Measurements from ENCODE around the gene FES. TPM values are rescaled to one million over a fixed set of nuclear protein-coding genes. Genes with fewer than 3 reads are reported as not detected.

Gene FES
- total RNA-seq, 6 experiments from 2014 or later: 11.5 to 36.5 (median 18.5) TPM

- TF ChIP-seq POLR2A (IDR thresholded peaks at IDR 0.05): no peak
- TF ChIP-seq, protein P1, sequence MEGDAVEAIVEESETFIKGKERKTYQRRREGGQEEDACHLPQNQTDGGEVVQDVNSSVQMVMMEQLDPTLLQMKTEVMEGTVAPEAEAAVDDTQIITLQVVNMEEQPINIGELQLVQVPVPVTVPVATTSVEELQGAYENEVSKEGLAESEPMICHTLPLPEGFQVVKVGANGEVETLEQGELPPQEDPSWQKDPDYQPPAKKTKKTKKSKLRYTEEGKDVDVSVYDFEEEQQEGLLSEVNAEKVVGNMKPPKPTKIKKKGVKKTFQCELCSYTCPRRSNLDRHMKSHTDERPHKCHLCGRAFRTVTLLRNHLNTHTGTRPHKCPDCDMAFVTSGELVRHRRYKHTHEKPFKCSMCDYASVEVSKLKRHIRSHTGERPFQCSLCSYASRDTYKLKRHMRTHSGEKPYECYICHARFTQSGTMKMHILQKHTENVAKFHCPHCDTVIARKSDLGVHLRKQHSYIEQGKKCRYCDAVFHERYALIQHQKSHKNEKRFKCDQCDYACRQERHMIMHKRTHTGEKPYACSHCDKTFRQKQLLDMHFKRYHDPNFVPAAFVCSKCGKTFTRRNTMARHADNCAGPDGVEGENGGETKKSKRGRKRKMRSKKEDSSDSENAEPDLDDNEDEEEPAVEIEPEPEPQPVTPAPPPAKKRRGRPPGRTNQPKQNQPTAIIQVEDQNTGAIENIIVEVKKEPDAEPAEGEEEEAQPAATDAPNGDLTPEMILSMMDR (IDR thresholded peaks at IDR 0.05): no peak
- Histone ChIP-seq H3K27me3 (no peaks in the 10 kb centered on the region), H3K27ac (peak overlapping the region; percentile 90 to 99 (median 99)), H3K9me3 (no peaks in the 10 kb centered on the region), H3K4me1 (peaks cover 0 to 56% (median 25%) of the 10 kb centered on the region in 4 donors), H3K4me3 (peak overlapping the region; percentile 54 to 62 (median 59)), H3K36me3 (peaks cover 0 to 35% (median 14%) of the 10 kb centered on the region in 4 donors)
- WGBS (ENCODE audit: insufficient coverage, low coverage, low lambda C conversion rate, missing lambda C conversion rate): 40% methylated on average over 4 of the region's 16 CpGs
- DNase-seq (peak; percentile 36 to 57 (median 56)), ATAC-seq (peak in 2 of 4 donors; percentile 1 to 3)
- intact Hi-C loops (cut with DNase I): loop anchor here in 1 of 2 donors (5.0 kb wide), 1 partner anchor 238 kb away; no protein-coding TSS in a partner anchor
Measured at GRCh38 chr15:90884719-90885431, 571 bp downstream of the FES start.

DNA sequence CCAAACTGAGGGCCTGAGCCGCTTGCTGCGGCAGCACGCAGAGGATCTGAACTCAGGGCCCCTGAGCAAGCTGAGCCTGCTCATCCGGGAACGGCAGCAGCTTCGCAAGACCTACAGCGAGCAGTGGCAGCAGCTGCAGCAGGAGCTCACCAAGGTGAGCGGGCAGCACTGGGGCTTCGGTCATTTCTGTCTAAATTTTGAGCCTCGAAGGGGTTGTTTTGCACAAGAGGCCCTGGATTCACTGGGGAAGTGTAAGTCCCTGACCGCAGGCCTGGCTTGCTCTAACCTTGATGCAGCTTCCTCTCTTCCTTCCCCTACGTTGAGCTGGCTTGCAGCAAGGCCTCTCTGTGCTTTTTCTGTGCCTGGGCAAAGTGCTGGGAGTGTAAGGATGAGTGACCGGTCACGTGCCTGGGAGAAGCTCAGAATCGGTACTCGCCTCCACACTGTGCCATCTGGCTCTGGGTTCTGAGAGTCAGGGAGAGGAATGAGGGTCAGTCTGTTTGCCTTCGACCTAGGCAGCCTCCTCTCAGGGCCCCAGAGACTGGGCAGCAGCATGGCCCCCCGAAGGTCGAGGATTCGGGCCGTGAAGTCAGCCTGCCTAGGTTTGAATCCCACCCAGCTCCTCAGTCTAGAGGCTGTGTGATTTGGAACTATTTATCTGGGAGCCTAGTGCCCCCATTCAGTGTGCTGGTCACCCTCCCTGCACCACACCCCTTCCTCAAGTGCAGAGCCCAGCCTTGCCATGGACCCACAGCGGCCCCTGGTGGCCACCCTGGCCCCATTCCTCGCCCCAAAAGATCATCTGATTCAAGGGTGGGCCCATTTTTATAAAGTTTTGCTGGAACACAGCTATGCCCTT lies 1.4 kb downstream of the FES start:
- 21% methylated on average over 10 of the region's 23 CpGs for WGBS (ENCODE audit: insufficient coverage, low coverage, low lambda C conversion rate, missing lambda C conversion rate)
- no peaks in the 10 kb centered on the region for H3K9me3 ChIP-seq
- H3K27ac ChIP-seq: peak overlapping the region; percentile 90 to 99 (median 99)
- TF ChIP-seq, protein P1 (IDR thresholded peaks at IDR 0.05): peak; percentile 95 to 98 (median 96)
- TF ChIP-seq POLR2A (IDR thresholded peaks at IDR 0.05): peak; percentile 22
- intact Hi-C loops (cut with DNase I): loop anchor here in 1 of 2 donors (5.0 kb wide), 1 partner anchor 238 kb away; no protein-coding TSS in a partner anchor
- peak overlapping the region; percentile 54 to 62 (median 59) for H3K4me3 ChIP-seq
- H3K27me3 ChIP-seq: no peaks in the 10 kb centered on the region
- DNase-seq: peak; percentile 82 to 84 (median 83)
- H3K36me3 ChIP-seq: peaks cover 0 to 35% (median 11%) of the 10 kb centered on the region in 4 donors
- H3K4me1 ChIP-seq: peaks cover 0 to 56% (median 25%) of the 10 kb centered on the region in 4 donors
- ATAC-seq: peak; percentile 52 to 61 (median 56)

- peaks cover 0 to 35% (median 7%) of the 10 kb centered on the region in 4 donors for H3K36me3 ChIP-seq
- no peak overlapping the region for H3K4me3 ChIP-seq
- WGBS (ENCODE audit: insufficient coverage, low coverage, low lambda C conversion rate, missing lambda C conversion rate): 17% methylated on average over 4 of the region's 5 CpGs
- intact Hi-C loops (cut with DNase I): loop anchor here in 1 of 2 donors (5.0 kb wide), 1 partner anchor 239 kb away; no protein-coding TSS in a partner anchor
- H3K27me3 ChIP-seq: no peaks in the 10 kb centered on the region
- DNase-seq (peak in 1 of 3 donors; percentile 32), ATAC-seq (no peak)
- H3K4me1 ChIP-seq: peaks cover 0 to 53% (median 25%) of the 10 kb centered on the region in 4 donors
- TF ChIP-seq, protein P1 (IDR thresholded peaks at IDR 0.05): peak in 1 of 4 donors; percentile 12
- no peak for TF ChIP-seq POLR2A (IDR thresholded peaks at IDR 0.05)
- peak overlapping the region in 2 of 3 donors; percentile 90 to 99 for H3K27ac ChIP-seq
- no peaks in the 10 kb centered on the region for H3K9me3 ChIP-seq
Measured at GRCh38 chr15:90886291-90886614, 1.9 kb downstream of the FES start.

DNA sequence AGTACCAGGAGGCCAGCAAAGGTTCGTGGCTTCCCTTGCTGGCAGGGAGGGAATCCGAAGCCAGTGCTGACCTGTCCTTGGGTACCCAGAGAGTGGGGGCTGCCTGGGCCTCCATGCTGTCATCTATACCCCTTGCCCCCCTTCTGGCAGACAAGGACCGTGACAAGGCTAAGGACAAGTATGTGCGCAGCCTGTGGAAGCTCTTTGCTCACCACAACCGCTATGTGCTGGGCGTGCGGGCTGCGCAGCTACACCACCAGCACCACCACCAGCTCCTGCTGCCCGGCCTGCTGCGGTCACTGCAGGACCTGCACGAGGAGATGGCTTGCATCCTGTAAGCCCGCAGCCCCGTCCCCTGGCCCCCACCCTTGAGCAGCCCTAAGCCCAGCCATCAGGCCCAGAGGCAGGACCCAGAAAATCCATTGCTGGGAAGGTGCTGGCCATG lies 2.8 kb downstream of the FES start:
- no CpG with 5 or more reads among the region's 13 CpGs for WGBS (ENCODE audit: insufficient coverage, low coverage, low lambda C conversion rate, missing lambda C conversion rate)
- no peak for TF ChIP-seq POLR2A (IDR thresholded peaks at IDR 0.05)
- TF ChIP-seq, protein P1 (IDR thresholded peaks at IDR 0.05): no peak
- Histone ChIP-seq H3K27ac (no peak overlapping the region), H3K4me3 (no peak overlapping the region), H3K36me3 (peaks cover 0 to 33% (median 9%) of the 10 kb centered on the region in 4 donors), H3K27me3 (no peaks in the 10 kb centered on the region), H3K4me1 (peaks cover 0 to 45% (median 21%) of the 10 kb centered on the region in 4 donors), H3K9me3 (no peaks in the 10 kb centered on the region)
- DNase-seq (peak; percentile 23 to 58 (median 44)), ATAC-seq (no peak)
- intact Hi-C loops (cut with DNase I): loop anchor here in 1 of 2 donors (5.0 kb wide), 1 partner anchor 240 kb away; no protein-coding TSS in a partner anchor
